Transverse colon (tissue), 4 donors: ENCODE data around the gene TET2. TPM values are rescaled to one million over a fixed set of nuclear protein-coding genes. Genes with fewer than 3 reads are reported as not detected.

Experiments
- DNase-seq: peaks from one replicate; pipeline ENCODE4 v3.0.0-alpha.2; 2019
- H3K27ac ChIP-seq, 4 donors: fragments of 200-600 bp; sonication (generic); 2 replicates each; pipeline ENCODE4 v1.5.1; 2016 to 2018; ENCODE audit warnings: inconsistent platforms in 4 of 4
- H3K27me3 ChIP-seq: fragments of 200-600 bp; sonication (generic); 2 replicates; pipeline ENCODE4 v1.5.1; 2017; ENCODE audit warnings: inconsistent platforms
- H3K36me3 ChIP-seq, 4 donors: fragments of 200-600 bp; sonication (generic); 2 replicates each; pipeline ENCODE4 v1.5.1; 2017 to 2019; ENCODE audit warnings: inconsistent platforms in 4 of 4
- H3K4me1 ChIP-seq, 4 donors: fragments of 200-600 bp; sonication (generic); 2 replicates each; pipeline ENCODE4 v1.5.1; 2017 to 2020; ENCODE audit warnings: inconsistent platforms in 4 of 4
- H3K4me3 ChIP-seq, 4 donors: fragments of 200-600 bp; sonication (generic); 1 replicate in 1 of 4; 2 replicates in 3 of 4; pipeline versions ENCODE4 v1.5.1 to v1.6.1; 2017 to 2019; ENCODE audit warnings: inconsistent platforms in 4 of 4
- H3K9me3 ChIP-seq, 2 donors: fragments of 200-600 bp; sonication (generic); 2 replicates each; pipeline ENCODE4 v1.5.1; 2017 to 2019; ENCODE audit warnings: inconsistent platforms in 2 of 2
- CTCF ChIP-seq, 5 experiments: fragments of 200-600 bp in 3 of 5; fragments of 450-650 bp in 2 of 5; sonication (generic) in 3 of 5; IDR thresholded peaks; 1 replicate in 2 of 5; 2 replicates in 3 of 5; pipeline ENCODE4 v1.5.1; 2016 to 2017; ENCODE audit warnings: antibody characterized with exemption in 5 of 5, inconsistent platforms in 3 of 5, mild to moderate bottlenecking in 2 of 5, moderate library complexity in 1 of 5
- EP300 ChIP-seq: sonication (generic); formaldehyde crosslinking; IDR thresholded peaks from one replicate; pipeline ENCODE4 v1.6.1; 2017; ENCODE audit warnings: antibody characterized with exemption, low read depth
- POLR2A ChIP-seq: fragments of 450-650 bp; IDR thresholded peaks from one replicate; pipeline ENCODE4 v1.6.1; 2016; ENCODE audit warnings: antibody characterized with exemption, mild to moderate bottlenecking, moderate library complexity
- POLR2AphosphoS5 ChIP-seq, 3 donors: sonication (generic); formaldehyde crosslinking; IDR thresholded peaks; one replicate each; pipeline ENCODE4 v1.6.1; 2016; ENCODE audit warnings: antibody characterized with exemption in 3 of 3
- WGBS, 2 donors: methylation state at CpG; one replicate each; pipeline ENCODE4 v1.1.5; 2018; ENCODE audit warnings: low coverage in 1 of 2; 5-methylcytosine and 5-hydroxymethylcytosine counted together
- in situ Hi-C, 4 donors: fragments of 200-750 bp; cut with MboI; loops; one replicate each; pipeline versions ENCODE4 v1.15.0 to v1.15.1; 2017; ENCODE audit warnings: low sequenced_read_pairs in 3 of 4, low pct_ligation_motif_present in 1 of 4, low pct_unique_long_range_greater_than_20kb in 1 of 4
- intact Hi-C: fragments of 100-400 bp; cut with DNase I; formaldehyde crosslinking; loops from one replicate; pipeline ENCODE4 v1.15.1; 2023; ENCODE audit warnings: low total_unique reads
- total RNA-seq, 4 donors: library from RNA; depleted of rRNA; stranded (reverse); fragments of >200 nt; gene quantifications; one replicate each; pipeline ENCODE4 v1.1.0, GENCODE V29; 2016

Gene TET2
- total RNA-seq, 4 donors from 2014 or later, result 23.9 to 33.6 (median 29.5) TPM

- in situ Hi-C loops (no loop called here), intact Hi-C loops (no loop called here)
- Histone ChIP-seq H3K27me3 (no peaks in the 10 kb centered on the region), H3K9me3 (no peaks in the 10 kb centered on the region), H3K4me3 (no peak overlapping the region), H3K27ac (no peak overlapping the region), H3K4me1 (no peaks in the 10 kb centered on the region), H3K36me3 (no peaks in the 10 kb centered on the region)
- DNase-seq, result no peak
- TF ChIP-seq EP300 (no peak), POLR2AphosphoS5 (IDR thresholded peaks at IDR 0.05) (no peak), CTCF (IDR thresholded peaks at IDR 0.05) (no peak), POLR2A (no peak)
Measured at GRCh38 chr4:105119356-105119755, 27.3 kb upstream of the TET2 start.

DNA sequence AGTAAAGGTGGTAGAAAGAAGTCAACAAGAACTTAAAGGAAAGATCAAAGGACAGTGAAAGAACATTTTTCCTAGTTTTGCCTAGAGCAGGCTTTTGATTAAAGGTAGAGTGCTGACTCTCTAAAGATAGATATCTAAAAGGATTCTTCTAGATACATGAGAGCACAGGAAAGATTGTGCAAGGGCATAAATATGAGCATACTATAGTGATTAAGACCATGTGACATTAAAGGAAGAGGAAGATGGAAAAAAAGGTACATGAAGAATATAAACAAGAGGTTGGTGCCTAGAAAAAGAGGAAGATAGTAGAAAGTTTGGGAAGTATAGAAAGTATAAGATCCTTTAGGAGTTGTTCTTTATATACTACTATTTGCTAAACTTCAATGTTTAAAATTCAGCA is 26.1 kb upstream of the TET2 start:
- H3K27ac ChIP-seq, result no peak overlapping the region
- no peaks in the 10 kb centered on the region for H3K36me3 ChIP-seq
- DNase-seq, result no peak
- TF ChIP-seq POLR2AphosphoS5 (IDR thresholded peaks at IDR 0.05) (no peak), CTCF (IDR thresholded peaks at IDR 0.05) (no peak), POLR2A (no peak)
- H3K27me3 ChIP-seq, result no peaks in the 10 kb centered on the region
- H3K4me1 ChIP-seq, result no peaks in the 10 kb centered on the region
- in situ Hi-C loops, result no loop called here
- intact Hi-C loops, result no loop called here
- no peaks in the 10 kb centered on the region for H3K9me3 ChIP-seq
- H3K4me3 ChIP-seq, result no peak overlapping the region

DNA sequence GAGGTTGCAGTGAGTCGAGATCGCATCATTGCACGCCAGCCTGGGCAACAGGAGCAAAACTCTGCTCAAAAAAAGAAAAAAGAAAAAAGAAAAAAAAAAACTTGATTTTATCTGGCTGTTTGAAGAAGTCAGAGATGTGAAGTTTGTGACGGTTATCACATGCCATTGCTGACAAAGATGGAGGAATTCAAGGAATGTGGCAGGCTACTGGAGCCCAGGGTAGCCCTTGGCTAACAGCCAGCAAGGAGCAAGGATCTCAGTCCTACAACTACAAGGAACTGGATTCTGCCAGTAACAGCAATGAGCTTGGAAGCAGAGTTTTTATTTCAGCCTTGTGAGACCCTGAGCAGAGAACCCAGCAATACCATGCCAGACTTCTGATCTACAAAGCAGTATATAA is 24.3 kb upstream of the TET2 start:
- 38 to 89% methylated on average over 1 to 4 of the region's 4 CpGs for WGBS, 2 donors
- no peak for DNase-seq
- in situ Hi-C loops (no loop called here), intact Hi-C loops (no loop called here)
- no peaks in the 10 kb centered on the region for H3K9me3 ChIP-seq
- no peaks in the 10 kb centered on the region for H3K4me1 ChIP-seq
- no peak for TF ChIP-seq CTCF (IDR thresholded peaks at IDR 0.05)
- TF ChIP-seq POLR2A, result no peak
- TF ChIP-seq EP300, result no peak
- TF ChIP-seq POLR2AphosphoS5 (IDR thresholded peaks at IDR 0.05), result no peak
- H3K27ac ChIP-seq, result no peak overlapping the region
- no peak overlapping the region for H3K4me3 ChIP-seq
- H3K36me3 ChIP-seq, result no peaks in the 10 kb centered on the region
- H3K27me3 ChIP-seq, result no peaks in the 10 kb centered on the region

DNA sequence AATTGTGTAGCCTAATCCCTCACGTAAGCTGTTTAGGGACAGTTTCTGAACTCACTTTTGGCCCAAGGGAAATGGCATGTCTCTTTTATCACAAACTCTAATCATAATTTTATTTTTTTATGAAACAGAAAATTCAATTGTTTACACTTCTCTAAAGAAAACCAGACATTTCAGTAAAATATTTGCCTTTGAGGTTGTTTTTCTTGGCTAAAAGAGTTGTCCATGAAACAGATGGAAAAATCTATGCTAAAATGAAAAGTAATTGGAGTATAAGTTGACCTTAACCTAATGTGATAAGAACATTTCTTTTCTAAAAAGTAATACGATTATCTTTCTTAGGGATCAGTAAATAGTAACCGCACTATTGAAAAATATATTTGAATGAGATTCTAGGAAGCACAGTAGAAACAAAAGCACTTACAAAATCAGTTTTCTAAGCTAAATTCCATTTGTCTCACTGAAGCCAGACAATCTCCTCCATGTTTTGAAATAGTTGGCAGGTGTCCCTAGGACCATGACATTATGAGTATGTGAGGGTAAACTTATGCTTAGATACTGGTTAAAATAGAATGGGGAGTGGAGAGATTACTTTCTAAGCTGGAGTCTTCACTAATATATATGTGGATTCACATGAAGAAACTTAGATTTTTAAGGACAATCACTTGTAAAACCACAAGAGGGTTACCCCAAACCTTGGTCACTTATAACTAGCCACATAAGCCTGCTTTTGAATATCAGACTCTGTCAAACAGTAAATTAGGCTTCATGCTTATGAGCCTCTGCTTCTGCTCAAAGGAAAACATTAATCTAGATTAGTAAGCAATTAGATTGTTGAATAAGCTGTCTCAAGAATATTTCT is 20.1 kb upstream of the TET2 start:
- TF ChIP-seq CTCF (IDR thresholded peaks at IDR 0.05) (no peak), EP300 (no peak), POLR2AphosphoS5 (IDR thresholded peaks at IDR 0.05) (no peak), POLR2A (no peak)
- Histone ChIP-seq H3K27ac (no peak overlapping the region), H3K9me3 (no peaks in the 10 kb centered on the region), H3K36me3 (no peaks in the 10 kb centered on the region), H3K4me1 (peaks cover 0 to 5% (median 0%) of the 10 kb centered on the region in 4 donors), H3K4me3 (no peak overlapping the region), H3K27me3 (no peaks in the 10 kb centered on the region)
- intact Hi-C loops (no loop called here), in situ Hi-C loops (loop anchor here in 2 of 4 donors (25.0 kb wide), 1 partner anchor 586 kb away; the partner anchor contains the start of genes GSTCD (in 2 of the 2) and INTS12 (in 2 of the 2))
- WGBS, 2 donors, result 87 to 88% methylated on average over 3 of the region's 3 CpGs
- no peak for DNase-seq
